A673 (cell line): ENCODE measurements around the gene SRM.
"Not testable (repeated sequence)": the region's sequence is repeated elsewhere in the genome, so short reads cannot be mapped to it uniquely, and the experiment has no call there.

Experiments
- CTCF ChIP-seq: fragments of 300-800, 200-600 bp; sonication (generic); conservative IDR thresholded peaks from 2 replicates; pipeline ENCODE4 v1.5.1; 2017; ENCODE audit warnings: low read depth, mild to moderate bottlenecking, antibody characterized with exemption, low read length, moderate library complexity, mixed read lengths
- EZH2 ChIP-seq: fragments of 200-600 bp; sonication (generic); IDR thresholded peaks from 2 replicates; pipeline ENCODE4 v1.6.1; 2017; ENCODE audit warnings: borderline replicate concordance, low read depth, mild to moderate bottlenecking, mixed read lengths, antibody characterized with exemption, low read length; ENCODE audit not compliant: poor library complexity, severe bottlenecking

GRCh38 chr1:11083784-11084183 is 24.0 kb upstream of the SRM start:
- not testable (repeated sequence) for TF ChIP-seq EZH2, CTCF
